Large intestine (tissue), 1 donor: Measurements from ENCODE around the gene TLCD2. TPM values are rescaled to one million over a fixed set of nuclear protein-coding genes. Genes with fewer than 3 reads are reported as not detected.

Experiments
- polyA plus RNA-seq: library from polyadenylated mRNA; unstranded; fragments of 120-200 nt; gene quantifications from one replicate; pipeline ENCODE4 v1.2.1, GENCODE V29; 2013

The TLCD2 gene
- polyA plus RNA-seq, 1 donor: 2.8 TPM

Other genes with a start within 250 kb of the TLCD2 start
- 56.1 TPM for gene MYO1C, start 217.7 kb downstream of the TLCD2 start, polyA plus RNA-seq
- gene INPP5K, start 193.8 kb downstream of the TLCD2 start, polyA plus RNA-seq: 18.3 TPM
- gene PITPNA, start 147.6 kb downstream of the TLCD2 start, polyA plus RNA-seq: 98.5 TPM
- 80.3 TPM for gene SLC43A2, start 81.5 kb downstream of the TLCD2 start, polyA plus RNA-seq
- 6.5 TPM for gene SCARF1, start 64.6 kb downstream of the TLCD2 start, polyA plus RNA-seq
- 9.0 TPM for gene RILP, start 60.5 kb downstream of the TLCD2 start, polyA plus RNA-seq
- 177 TPM for gene PRPF8, start 25.5 kb downstream of the TLCD2 start, polyA plus RNA-seq
- 19.3 TPM for gene WDR81, start 14.3 kb upstream of the TLCD2 start, polyA plus RNA-seq
- 14.3 TPM for gene SERPINF2, start 32.5 kb upstream of the TLCD2 start, polyA plus RNA-seq
- 34.2 TPM for gene SERPINF1, start 51.7 kb upstream of the TLCD2 start, polyA plus RNA-seq
- gene SMYD4, start 119.5 kb upstream of the TLCD2 start, polyA plus RNA-seq: 15.4 TPM
- gene RPA1, start 119.6 kb upstream of the TLCD2 start, polyA plus RNA-seq: 64.4 TPM